T-helper 9 cell (primary cell): Measurements from ENCODE around the gene LCK.
A peak's percentile ranks its signal among the peaks of the same experiment; 100 is the strongest.
"Not testable (repeated sequence)": the region's sequence is repeated elsewhere in the genome, so short reads cannot be mapped to it uniquely, and the experiment has no call there.

Source experiments
- DNase-seq: peaks from one replicate; pipeline ENCODE4 v3.0.0-alpha.2; 2020

Gene LCK

DNA sequence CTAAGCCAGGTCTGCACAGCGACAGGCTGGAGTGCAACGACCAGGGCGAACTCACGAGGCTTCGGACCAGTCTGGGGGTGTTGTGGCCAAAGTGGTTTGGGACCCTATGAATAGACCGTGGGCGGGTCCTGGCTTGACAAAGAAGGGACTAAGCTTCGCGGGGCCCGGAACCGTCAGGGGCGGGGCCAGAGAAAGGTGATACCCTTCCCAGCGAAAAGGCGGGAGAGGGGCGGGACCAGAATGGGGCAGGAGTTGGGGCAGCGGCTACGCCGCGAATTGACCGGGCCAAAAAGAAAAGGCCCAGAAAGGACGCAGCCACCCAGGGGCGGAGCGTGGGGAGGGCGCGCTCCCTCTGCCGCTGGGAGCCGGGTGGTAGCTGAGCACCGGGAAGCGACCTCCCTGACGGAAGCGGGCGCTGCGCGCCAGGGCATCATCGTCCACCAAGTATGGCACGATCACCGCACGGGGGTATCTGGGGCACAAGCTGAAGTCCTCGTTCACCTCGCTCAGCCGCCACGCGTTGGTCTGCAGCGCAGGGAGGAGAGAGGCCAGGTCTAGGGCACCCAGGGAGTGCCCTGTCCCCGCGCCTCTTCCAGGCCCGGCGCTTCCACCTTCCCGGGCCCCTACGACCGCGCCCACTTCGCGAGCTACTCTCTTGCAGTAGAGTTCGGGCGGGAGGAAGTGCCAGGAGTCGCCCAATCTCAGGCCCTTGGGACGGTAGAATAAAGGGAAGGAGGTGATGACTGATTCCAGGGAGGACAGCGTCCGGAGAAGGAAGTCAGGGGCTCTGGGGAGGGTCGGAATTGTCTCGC, 10.7 kb upstream of the LCK start:
- peak; percentile 51 for DNase-seq

DNA sequence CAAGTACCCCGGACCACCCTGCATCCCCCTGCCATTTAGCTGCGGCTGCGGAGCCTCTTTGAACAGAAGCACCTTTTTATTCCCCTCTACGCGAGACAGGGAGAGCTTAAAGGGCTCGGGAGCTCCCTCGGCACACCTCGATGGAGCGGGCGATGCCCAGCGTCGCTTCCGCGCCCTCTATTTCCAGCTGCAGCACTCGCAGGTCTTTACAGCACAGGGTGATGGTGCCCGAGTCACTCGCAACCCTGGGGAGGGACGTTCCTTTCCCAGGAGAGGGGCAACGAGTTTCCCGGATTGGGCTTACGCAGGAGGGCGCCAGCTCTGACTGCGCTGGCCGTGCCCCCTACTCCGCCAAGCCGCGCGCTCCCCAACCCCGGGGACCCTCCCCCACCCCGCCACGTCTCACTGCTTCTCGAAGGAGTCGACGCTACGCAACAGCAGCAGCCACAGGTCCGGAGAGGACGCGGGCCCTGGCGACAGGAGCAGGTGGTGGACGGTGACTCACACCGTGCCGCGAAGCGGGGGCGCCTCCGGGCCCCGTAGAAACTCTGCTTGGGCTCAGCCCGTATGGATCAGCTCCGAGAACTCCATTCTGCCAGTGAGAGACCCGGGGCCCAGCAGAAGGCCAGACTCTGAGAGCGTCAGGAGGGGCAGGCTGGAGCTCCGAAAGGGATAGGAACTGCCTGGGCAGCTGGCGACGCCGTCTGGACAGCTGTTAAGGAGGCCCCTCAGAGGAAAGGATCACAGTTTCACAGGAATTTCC, 9.9 kb upstream of the LCK start:
- no peak for DNase-seq

DNA sequence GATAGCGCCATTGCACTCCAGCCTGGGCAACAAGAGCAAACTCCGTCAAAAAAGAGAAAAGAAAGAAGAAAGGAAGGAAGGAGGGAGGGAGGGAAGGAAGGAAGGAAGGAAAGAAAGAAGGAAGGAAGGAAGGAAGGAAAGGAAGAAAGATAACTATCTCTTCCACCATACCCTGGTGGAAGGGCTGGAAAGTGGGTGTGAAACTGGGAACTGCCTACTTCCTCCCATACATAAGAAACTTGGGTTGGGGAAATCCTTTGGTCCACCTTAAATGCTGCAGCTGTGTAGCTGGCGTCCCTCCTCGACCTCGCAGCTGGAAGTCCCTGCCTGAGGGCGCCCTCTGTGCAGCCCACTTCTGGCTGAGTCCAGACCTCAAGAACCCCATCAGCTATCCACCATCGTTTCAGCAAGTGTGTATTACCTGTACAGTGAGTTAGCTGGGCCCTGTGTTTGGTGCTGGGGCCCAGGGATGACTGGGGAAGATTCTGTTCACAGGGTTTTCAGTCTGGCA, 8.7 kb upstream of the LCK start:
- no peak for DNase-seq

DNA sequence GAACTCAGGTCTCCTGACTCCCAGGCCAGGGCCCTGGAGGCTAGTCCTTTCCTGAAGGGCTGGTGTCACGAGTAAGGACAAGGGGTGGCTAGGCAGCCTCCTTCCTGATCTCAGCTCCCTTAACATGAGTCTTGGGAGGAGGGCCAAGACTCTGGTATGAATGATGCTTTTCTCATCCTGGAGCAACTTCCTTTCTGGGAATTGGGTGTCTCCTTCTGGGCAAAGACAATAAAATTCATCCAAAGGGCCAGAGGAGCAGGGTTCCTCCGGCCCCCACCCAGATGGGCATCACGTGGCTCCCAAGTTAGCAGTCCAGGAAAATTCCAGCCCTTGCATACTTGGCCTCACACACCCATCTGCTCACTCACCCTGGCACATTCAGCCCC, 4.2 kb upstream of the LCK start, which contains the start of gene FAM167B:
TSS of gene FAM167B (plus strand) at position 335 of the 386 bp plus-strand sequence. CDS start 200 bp downstream, outside the sequence.
- no peak for DNase-seq

DNA sequence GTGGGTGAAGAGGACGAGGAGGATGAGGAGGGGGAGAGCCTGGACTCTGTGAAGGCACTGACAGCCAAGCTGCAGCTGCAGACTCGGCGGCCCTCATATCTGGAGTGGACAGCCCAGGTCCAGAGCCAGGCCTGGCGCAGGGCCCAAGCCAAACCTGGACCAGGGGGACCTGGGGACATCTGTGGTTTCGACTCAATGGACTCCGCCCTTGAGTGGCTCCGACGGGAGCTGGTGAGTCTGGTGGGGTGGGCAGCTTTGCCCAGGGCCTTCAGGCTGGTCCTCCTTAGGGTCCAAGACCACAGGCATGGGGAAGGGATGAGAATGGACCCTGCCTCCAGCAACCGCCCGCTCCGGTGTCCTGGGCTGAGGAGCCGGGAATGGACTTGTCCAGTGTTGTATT, 3.6 kb upstream of the LCK start:
- no peak for DNase-seq

DNA sequence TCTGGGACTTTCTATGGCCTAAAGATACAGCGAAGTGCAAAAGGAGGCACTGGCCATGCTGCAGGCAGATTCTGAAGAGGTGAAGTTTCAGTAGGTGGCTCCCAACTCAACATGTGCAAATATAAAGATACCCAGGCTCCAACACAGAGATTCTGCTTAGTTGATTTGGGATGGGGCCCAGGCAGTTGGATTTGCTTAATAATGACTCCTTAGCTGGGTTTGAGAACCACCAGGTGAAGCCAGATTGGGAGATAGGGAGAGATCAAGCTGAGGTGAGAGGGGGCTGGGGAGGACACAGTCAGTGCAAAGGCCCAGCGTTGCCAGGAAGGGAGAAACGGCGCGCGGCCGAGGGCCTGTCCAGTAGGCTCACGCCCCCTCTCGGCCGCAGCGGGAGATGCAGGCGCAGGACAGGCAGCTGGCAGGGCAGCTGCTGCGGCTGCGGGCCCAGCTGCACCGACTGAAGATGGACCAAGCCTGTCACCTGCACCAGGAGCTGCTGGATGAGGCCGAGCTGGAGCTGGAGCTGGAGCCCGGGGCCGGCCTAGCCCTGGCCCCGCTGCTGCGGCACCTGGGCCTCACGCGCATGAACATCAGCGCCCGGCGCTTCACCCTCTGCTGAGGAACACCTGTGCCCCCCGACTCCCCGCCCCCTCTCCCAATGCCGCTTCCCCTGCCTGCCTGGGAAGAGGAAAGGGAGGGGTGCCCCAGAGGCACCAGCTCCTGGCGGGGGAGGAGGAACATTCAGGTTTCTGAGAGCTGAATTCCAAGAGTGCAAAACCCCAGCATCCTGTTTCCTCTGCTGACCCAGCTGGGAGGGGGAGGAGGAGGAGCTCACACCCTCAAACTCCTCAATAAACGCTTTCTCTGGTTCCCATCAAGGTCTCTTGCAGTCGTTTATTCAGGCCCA, 2.8 kb upstream of the LCK start:
- peak; percentile 74 for DNase-seq

DNA sequence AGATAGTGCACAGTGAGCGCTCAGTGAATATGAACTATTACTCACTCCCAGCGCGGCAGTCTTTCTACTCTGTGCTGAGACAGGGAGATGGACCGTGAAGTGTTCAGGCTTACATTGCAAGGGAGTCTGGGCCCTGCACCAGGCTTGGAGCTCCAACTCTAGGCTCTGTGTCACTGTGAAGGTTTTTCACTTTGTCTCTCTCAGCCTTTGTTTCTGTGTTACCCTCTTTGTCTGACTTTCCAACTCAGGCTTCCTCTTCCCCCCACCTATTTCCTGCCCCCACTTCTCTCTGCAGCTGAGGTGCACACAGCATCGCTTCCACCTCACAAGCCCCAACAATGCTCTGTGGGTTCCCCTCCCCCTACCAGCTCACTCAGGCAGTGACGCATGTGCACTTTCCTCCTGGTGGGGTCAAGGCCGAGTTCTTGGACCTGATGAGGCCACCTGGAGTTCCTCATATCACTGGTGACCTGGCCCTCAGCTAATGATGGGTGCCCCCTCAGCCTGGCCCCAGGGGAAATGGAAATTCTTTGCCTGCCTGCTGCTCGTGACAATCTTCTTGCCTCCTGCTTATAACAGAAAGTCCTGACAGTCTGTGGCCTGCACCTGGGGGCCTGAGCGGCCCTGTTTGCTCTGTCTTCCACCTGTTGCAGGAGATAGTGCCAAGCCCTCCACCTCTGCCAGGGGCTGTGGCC, 1.1 kb upstream of the LCK start:
- peak; percentile 69 for DNase-seq

DNA sequence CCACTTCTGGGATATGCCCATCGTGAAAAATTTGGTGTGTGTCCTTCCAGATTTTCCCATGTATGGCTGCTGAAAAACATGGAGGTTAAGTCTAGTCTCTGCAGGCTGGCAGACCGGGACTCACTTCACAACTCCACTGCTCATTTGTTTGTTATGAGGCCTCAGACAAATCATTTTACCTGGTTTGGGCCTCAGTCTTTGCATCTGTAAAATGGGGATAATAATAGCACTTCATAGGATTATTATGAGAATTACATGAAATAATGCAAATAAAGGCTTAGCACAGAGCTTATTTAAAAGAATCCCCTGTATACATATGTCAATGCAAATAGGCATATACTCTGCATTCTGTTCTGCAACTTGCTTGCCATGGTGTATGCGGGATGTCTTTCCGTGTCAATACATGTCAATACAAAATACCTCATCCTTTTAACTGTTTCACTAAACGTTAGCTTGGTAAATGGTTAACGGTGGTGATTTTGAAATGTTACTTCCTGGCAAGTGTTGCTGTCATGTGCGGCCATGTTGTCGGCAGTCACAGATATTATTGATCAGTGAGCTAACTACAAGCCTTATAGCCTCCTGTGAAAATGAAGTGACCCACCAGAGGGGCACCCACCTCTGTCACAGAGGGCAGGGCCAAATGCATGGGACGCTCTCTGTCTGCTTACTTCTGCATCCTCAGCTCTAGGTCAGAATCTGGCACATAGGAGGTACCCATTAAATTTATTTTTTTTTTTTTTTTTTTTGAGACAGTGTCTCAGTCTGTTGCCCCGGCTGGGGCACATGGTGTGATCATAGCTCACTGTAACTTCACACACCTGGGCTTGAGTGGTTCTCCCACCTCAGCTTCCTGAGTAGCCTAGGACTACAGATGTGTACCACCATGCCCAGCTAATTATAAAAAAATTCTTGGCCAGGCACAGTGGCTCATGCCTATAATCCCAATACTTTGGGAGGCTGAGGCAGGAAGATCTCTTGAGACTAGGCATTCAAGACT, 4.3 kb downstream of the LCK start:
- no peak for DNase-seq

DNA sequence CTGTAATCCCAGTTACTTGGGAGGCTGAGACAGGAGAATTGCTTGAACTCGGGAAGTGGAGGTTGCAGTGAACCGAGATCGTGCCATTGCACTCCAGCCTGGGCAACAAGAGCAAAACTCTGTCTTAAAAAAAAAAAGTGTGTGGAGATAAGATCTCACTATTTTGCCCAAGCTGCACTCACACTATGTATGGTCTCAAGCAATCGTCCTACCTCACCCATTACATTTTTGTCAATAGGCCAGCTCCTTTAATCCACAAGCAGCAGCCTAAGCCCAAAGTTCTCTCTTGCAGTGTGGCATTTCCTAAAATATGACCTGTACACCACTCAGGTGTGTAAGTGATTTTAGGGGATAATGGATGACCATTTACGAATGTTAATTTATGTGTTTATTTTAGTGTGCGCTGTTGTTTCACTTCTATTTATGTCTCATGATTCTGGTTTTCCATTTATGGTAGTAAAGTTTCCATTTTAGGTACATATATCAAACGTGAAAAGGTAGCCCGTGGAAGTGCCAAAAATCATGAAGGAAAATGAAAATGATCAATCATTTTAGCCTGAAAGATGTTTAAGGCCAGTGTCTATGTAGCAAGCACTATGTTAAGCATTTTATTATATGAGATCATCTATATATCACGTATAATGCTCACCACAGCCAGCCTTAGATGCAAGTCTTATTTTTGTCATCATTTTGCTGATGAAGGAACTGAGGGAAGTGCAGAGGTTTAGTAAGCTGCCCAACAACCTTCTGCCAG, 5.6 kb downstream of the LCK start:
- DNase-seq: no peak

DNA sequence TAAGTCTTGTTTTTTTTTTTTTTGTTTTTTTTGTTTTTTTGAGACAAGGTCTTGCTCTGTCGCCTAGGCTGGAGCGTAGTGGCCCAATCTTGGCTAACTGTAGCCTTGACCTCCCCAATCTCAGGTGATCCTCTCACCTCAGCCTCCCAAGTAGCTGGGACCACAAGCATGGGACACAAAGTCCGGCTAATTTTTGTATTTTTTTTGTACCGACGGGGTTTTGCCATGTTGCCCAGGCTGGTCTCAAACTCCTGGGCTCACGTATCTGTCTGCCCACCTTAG, 6.1 kb downstream of the LCK start:
- DNase-seq: no peak

DNA sequence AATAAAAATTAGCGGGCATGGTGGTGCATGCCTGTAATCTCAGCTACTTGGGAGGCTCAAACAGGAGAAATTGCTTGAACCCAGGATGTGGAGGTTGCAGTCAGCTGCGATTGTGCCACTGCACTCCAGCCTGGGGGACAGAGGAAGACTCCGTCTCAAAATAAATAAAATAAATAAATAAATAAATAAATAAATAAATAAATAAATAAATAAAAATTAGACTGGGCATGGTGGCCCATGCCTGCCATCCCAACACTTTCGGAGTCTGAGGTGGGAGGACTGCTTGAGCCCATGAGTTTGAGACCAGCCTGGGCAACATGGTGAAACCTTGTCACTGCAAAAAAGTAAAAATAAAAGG, 12.2 kb downstream of the LCK start:
- DNase-seq: not testable (repeated sequence)

DNA sequence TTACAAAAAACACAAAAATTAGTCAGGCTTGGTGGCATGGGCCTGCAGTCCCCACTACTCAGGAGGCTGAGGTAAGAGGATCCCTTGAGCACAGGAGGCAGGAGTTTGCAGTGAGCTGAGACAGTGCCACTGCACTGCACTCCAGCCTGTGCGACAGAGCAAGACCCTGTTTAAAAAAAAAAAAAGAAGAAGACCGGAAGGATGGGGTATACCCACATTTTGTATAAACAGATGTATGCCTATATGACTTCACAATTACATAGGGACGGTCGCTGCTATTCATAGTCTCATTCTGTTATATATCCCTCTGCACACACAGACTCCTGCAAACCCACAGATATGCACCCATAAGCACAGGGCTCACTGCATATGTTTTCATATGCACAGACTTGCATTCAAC, 12.7 kb downstream of the LCK start:
- DNase-seq: no peak

DNA sequence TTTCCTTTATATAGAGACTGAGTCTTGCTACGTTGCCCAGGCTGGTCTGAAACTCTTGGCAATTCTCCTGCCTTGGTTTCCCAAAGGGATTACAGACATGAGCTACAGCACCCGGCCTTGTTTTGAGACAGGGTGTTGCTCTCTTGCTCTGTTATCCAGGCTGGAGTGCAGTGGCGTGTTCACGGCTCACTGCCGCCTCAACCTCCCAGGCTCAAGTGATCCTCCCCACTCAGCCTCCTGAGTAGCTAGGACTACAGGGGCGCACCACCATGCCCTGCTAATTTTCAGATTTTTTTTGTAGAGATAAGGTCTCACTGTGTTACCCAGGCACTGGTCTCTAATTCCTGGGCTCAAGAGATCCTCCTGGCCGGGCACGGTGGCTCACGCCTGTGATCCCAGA, 14.8 kb downstream of the LCK start:
- no peak for DNase-seq

DNA sequence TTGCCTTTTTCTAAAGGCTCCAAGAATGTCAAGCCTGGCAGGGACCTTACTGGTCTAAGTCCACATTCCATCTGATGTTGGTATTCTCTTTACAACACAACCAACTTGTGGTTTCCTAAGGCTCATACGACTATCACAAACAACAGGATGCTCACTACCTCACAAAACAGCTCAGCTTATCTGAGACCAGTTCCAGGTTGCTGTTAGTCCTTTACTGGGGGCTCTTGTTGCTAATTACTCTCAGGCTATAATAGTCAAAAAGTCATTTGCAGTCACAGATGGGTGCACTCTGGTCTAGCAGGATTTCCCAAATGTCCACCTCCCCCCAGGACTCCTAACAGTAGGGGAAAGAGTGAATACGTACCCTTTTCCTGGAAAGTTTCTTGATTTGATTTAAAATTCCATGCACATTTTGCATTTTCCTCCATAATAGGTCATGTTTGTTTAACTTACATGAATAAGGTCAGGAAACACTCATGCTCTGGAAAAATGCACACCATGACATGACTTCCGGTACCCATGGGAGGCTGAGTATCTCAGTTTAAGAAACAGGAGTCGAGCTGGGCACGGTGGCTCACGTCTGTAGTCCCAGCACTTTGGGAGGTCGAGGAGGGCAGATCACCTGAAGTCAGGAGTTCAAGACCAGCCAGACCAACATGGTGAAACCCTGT, 16.0 kb downstream of the LCK start:
- no peak for DNase-seq

DNA sequence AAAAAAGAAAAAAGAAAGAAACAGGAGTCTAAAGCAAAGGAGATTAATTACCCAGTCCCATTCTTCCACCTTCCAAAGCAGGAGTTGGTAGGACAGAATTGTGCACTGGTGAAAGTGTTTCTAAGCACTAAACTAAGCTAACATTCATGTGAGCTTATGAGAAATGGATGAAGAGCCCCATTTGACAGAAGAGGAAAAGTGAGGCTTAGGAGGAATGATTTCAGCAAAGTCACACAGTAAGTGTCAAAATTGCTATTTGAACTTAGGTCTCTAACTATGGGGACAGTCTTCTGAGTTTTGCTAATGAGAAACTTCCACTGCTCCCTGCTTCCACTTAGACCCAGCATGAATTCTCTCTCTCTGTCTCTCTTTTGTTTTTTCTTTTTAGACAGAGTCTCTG, 18.7 kb downstream of the LCK start:
- no peak for DNase-seq

DNA sequence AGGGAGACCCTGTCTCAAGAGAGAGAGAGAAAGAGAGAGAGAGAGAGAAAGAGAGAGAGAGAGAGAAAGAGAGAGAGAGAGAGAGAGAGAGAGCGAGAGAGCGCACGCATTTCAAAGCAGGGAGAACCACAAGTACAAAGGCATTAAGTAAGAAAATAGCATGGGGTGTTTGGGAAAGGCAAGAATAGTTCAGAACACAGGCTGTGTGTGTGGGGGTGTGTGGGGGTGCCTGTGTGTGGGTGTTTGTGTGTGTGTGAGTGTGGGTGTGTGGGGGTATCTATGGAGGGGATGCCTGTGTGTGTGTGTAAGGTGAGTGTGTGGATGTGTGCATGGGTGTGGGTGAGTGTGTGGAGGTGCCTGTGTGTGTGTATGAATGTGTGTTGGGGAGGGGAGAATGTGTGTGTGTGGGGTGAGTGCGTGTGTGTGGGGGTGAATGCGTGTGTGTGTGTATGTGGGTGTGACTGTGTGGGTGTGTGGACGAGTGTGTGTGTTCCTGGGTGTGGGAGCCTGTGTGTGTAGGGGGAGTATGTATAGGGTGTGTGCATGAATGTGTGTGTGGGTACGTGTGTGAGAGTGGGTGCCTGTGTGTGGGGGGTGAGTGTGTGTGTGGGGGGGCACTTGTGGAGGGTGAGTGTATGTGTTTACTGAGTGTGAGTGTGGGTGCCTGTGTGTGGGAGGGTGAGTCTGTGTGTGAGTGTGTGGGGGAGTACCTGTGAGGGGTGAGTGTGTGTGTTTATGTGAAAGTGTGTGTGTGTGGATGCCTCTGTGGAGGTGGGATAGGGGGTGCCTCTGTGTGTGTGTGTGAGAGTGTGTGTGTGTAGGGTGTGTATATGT, 21.7 kb downstream of the LCK start:
- DNase-seq: no peak

DNA sequence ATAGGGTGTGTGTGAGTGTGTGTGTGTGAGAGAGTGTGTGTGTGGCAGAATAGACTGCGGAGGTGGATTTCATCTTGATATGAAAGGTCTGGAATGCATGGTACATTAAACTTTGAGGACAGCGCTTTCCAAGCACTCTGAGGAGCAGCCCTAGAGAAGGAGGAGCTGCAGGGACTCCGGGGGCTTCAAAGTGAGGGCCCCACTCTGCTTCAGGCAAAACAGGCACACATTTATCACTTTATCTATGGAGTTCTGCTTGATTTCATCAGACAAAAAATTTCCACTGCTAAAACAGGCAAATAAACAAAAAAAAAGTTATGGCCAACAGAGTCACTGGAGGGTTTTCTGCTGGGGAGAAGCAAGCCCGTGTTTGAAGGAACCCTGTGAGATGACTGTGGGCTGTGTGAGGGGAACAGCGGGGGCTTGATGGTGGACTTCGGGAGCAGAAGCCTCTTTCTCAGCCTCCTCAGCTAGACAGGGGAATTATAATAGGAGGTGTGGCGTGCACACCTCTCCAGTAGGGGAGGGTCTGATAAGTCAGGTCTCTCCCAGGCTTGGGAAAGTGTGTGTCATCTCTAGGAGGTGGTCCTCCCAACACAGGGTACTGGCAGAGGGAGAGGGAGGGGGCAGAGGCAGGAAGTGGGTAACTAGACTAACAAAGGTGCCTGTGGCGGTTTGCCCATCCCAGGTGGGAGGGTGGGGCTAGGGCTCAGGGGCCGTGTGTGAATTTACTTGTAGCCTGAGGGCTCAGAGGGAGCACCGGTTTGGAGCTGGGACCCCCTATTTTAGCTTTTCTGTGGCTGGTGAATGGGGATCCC, 22.5 kb downstream of the LCK start:
- DNase-seq: peak; percentile 70
